Cortex of kidney (tissue), 1 donor: ENCODE measurements around the gene HMCES.
"Not testable (repeated sequence)": the region's sequence is repeated elsewhere in the genome, so short reads cannot be mapped to it uniquely, and the experiment has no call there.

Source experiments
- DNase-seq: peaks from one replicate; lab custom pipeline; 2025; lab: John Stamatoyannopoulos, UW

Gene HMCES

DNA sequence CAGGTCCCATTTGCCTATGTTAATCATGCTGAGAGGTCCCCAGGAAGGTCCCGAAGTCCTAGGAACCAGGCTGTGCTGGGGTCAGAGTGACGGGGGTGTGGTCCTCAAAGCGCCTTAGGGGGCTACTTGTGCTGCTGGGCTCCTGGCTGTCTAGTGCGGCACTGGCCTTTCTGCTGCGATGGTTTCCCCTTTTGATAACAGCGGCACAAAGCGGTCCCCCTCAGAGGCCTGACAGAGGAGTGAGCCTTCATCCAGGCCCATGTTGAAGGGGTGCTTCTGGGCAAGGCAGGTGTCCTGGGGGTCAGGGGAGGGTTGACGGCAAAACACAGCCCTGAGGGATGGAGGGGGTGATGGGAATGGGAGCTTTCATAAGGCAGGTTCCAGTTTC lies 68.8 kb downstream of the HMCES start:
- no peak for DNase-seq

DNA sequence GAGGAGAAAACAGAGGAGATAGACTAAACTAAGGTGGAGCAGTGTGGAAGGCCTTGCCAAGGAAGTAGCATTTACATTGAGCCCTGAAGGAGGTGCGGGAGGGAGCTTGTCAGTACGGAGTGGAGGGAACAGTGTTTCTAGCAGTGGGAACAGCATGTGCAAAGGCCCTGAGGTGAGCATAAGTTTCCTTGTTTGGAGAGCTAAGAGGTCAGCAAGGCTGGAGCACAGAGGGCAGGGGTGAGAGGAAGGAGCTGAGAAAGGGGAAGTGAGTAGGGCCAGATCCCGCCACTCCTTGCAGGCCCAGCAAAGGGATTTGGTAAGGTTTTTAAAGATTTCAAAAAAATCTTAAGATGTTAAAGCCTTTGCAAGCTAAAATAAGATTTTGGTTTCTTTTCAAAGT lies 70.1 kb downstream of the HMCES start:
- no peak for DNase-seq

DNA sequence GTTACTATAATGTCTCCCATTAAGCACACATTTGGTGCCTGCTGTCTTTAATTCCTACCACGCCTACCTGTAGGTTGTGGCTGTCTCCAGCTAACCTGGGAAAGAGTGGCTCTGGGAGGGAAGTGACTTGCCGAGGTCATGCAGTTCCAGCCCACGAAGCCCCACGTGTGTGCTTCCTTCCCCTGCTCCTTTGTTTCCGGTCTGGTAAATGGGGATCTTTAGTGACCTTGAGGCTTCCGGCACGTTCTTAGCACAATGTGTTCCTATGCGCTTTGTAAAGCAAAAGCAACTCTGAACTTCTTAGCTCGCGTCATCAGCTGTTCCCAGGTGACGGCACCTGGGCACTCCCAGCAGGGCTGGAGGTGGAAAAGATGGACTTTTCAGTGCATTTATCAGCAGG lies 70.5 kb downstream of the HMCES start:
- not testable (repeated sequence) for DNase-seq

DNA sequence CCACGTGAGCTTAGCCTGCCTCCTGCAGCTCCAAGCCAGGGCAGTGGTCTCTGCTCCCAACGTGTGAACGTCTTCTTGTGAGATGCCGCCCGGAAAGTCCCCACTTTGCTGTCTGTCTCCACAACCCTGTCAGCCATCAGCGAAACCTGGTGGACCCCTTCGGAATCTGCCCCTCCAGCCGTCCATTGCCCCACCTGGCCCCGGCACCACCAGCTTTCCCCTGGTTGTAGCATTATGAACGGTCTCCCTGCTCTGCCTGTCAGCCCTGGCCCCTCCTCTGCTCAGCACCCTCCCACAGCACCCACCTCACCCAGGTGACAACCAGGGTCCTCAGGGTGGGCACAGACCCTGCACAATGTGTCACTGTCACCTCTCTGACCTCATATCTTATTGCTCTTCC lies 71.1 kb downstream of the HMCES start:
- no peak for DNase-seq

DNA sequence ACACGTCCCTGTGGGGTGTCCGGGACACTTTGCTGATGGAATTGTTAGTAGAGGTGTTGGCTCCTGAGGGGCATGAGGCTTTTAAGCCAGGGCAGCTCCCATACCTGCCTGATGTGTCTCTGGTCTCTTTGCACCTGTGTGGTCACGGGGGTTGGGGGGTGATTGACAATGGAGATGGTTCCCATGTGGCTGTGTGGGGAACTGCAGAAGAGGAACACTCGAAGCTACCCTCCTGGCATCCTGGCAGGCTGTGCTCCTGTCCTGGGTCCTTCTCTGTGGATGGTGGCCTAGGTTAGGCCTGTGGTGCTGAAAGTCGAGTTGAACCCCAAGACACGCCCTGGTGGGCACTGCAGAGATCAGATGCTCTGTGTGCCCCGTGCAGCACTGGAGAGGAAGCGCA lies 73.4 kb downstream of the HMCES start:
- DNase-seq: no peak

DNA sequence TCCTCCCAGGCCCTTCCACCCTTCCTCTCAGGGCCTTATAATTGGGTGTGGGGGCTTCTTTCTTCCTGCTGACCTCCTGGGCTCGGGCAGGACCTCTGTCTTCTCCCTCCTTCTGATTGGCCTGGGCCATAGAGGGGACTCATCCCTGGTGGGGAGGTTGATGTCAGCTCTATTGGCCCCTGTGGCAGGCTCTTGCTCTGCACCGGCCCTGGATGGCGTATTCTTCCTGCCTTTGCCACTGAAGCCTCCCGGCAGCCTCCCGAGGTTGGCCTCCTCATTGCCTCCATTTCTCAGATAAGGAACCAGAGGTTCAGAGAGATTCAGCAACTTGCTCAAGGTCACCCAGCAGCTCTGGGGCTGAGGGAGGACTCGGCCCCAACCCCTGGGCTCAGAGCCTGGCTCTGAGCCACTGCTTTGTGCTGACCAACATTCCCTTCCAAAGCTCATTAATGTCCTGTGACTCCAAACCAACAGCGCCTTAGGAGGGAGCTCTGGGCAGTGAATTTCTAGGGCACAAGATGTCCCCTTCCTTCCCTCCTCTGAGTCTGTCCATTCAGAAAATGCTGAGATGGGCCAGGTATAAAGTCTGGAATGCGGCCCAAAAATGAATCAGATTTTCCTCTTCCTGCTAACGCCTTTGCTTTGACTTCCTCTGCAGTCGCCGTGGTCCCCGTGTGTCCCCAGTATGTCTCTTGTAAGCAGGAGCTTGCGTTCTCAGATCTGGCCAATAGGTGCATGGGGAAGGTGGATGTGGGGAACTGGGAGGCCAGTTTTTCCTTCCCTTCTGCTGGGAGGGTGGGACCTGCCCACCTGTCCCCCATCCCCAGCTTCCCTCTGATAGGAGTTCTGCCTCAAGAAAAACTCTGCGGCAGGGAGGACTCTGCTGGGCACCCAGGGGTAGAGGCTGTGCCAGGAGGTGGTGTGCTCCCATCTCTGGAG lies 74.2 kb downstream of the HMCES start:
- DNase-seq: no peak

DNA sequence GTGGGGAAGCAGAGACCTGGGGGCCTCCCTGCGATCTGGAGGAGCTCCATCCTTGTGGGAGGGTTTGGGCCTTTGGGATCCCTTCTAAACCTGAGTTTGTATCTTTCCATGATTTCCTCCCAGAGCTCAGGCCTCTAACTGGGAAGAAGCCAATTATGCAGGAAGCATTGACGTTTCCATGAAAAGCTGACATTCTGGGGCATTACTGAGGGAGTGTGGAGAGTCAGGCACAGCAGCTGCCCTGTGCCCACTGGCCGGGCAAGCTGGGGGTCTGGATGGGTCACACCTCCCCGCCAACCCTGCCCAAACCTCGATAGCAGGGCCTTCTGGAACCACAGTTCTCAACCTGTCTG lies 74.9 kb downstream of the HMCES start:
- no peak for DNase-seq
